ENCODE measurements around the gene MACROH2A2. TPM values are rescaled to one million over a fixed set of nuclear protein-coding genes. Genes with fewer than 3 reads are reported as not detected.

Gene MACROH2A2
- total and polyA plus RNA-seq, 7 experiments from 2014 or later, result 3.1 to 6.0 (median 4.2) TPM

DNA sequence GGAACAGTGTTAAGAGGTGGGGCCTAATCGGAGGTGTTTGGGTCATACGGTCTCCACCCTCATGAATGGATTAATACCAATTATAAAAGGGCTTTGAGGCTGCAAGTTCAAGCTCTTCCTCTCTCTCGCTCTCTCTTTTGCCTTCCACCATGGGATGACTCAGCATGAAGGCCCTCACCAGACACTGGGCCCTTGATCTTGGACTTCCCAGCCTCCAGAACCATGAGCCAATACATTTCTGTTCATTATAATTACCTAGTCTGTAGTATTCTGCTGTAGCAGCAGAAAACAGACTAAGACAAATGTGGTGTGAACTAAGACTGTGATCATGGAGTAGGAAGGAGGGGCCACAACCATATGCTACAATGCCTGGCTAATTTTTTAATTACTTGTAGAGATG lies 72.3 kb downstream of the MACROH2A2 start:
- DNase-seq (no peak), ATAC-seq (no peak)
- Mint-ChIP-seq H3K4me3 (no peak overlapping the region), H3K36me3 (peaks cover 0 to 4% (median 0%) of the 10 kb centered on the region in 5 donors), H3K4me1 (peaks cover 0 to 2% (median 0%) of the 10 kb centered on the region in 7 donors), H3K27ac (no peak overlapping the region), H3K27me3 (no peaks in the 10 kb centered on the region), H3K9me3 (peaks cover 0 to 2% (median 0%) of the 10 kb centered on the region in 11 donors)
- peaks cover 0 to 7% (median 0%) of the 10 kb centered on the region in 3 experiments for H3K36me3 ChIP-seq (ENCODE audit: control insufficient read depth in 2 of 3, insufficient read depth in 3 of 3, low read length in 3 of 3)
- H3K27me3 ChIP-seq (ENCODE audit: control insufficient read depth in 2 of 2, insufficient read depth in 2 of 2, low read length in 2 of 2), result no peaks in the 10 kb centered on the region
- no peak overlapping the region for H3K4me3 ChIP-seq (ENCODE audit: low read length)
- intact Hi-C loops (cut with micrococcal nuclease), result no loop called here
- H3K27ac ChIP-seq (ENCODE audit: low read depth, low read length), result no peak overlapping the region
- no peaks in the 10 kb centered on the region for H3K9me3 ChIP-seq (ENCODE audit: control insufficient read depth in 2 of 3, low read length in 3 of 3)
- H3K4me1 ChIP-seq (ENCODE audit: control insufficient read depth in 2 of 2, insufficient read depth in 2 of 2, low read length in 2 of 2), result no peaks in the 10 kb centered on the region
- ChIA-PET POLR2A (no interaction called here), CTCF (no interaction called here)

DNA sequence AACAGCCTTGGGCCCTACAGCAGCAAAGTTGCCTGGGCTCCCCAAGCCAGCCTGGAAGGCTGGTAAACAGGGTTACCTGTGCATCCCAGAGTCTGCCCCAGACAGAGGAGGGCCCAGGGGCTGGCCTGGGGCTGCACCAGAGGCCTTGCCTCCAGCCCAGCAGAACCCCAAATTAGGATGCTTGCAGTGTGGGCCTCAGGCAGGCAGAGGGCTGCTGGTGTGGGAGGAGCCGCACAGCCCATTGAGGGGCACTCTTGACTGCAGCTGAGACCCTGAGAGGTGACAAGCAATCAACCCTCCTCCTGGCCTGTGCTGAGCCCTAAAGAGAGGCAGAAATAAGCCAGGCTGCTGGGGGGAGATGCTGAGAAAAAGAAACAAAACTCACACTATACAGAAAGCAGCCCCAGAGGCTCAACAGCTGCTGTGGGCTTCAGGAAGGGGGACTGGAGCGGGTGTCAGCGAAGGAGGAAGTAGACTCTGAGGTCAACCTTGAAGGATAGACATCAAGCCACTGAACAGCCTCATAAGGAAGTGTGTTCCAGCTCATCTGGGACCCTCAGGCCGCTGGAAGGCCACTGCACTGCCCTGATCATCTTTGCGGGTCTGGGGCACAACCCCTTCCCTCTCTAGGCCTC lies 73.4 kb downstream of the MACROH2A2 start:
- CTCF ChIA-PET, result interaction anchor here (0.7 kb wide), 1 partner anchor 108 kb away, joined by 4 read pairs; no protein-coding TSS in a partner anchor
- no peak overlapping the region for H3K4me3 Mint-ChIP-seq
- peaks cover 0 to 2% (median 0%) of the 10 kb centered on the region in 11 donors for H3K9me3 Mint-ChIP-seq
- ATAC-seq (peak; percentile 36), DNase-seq (no peak)
- H3K27me3 Mint-ChIP-seq, result no peaks in the 10 kb centered on the region
- POLR2A ChIA-PET, result interaction anchor here (0.6 kb wide), 1 partner anchor 20 kb away, joined by 3 read pairs; the partner anchor contains the start of gene TYSND1
- Histone ChIP-seq H3K27ac (ENCODE audit: low read depth, low read length) (no peak overlapping the region), H3K4me1 (ENCODE audit: control insufficient read depth in 2 of 2, insufficient read depth in 2 of 2, low read length in 2 of 2) (no peaks in the 10 kb centered on the region), H3K36me3 (ENCODE audit: control insufficient read depth in 2 of 3, insufficient read depth in 3 of 3, low read length in 3 of 3) (no peaks in the 10 kb centered on the region), H3K4me3 (ENCODE audit: low read length) (no peak overlapping the region), H3K27me3 (ENCODE audit: control insufficient read depth in 2 of 2, insufficient read depth in 2 of 2, low read length in 2 of 2) (no peaks in the 10 kb centered on the region), H3K9me3 (ENCODE audit: control insufficient read depth in 2 of 3, low read length in 3 of 3) (no peaks in the 10 kb centered on the region)
- intact Hi-C loops (cut with micrococcal nuclease), result no loop called here
- H3K27ac Mint-ChIP-seq, result no peak overlapping the region
- H3K4me1 Mint-ChIP-seq, result peaks cover 0 to 6% (median 2%) of the 10 kb centered on the region in 7 donors
- no peaks in the 10 kb centered on the region for H3K36me3 Mint-ChIP-seq

DNA sequence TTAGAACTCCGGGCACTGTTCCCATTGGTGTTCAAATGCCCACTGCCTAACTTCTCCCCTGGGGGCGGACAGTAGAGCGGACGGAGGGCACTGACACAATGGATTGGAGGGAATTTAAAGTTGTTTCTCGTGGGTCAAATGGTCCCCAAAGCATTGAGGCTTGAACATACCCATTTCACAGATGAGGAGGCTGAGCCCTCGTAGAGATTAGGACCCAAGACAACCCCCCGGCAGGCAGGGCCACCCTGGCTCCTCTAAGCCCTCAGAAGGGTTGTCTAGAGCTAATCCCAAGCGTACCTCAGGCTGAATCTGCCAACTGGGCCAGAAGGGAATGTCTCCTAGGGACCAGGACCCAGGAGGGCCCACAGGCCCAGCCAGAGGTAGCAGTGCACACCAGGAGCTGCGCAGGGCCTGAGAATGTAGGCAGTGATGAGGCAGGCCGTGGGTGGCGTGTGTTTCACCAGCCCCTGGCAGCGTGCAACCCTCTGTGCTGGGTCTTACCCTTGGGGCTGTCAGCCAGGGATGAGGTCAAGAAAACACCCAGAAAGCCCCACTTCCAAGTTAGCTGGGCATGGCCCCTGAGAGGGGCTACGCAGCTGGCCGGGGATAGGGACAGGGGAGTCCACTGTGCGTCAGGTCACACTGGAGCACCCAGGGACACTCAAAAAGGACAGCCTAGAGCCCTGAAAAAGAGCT lies 74.2 kb downstream of the MACROH2A2 start:
- CTCF ChIA-PET, result no interaction called here
- H3K4me1 ChIP-seq (ENCODE audit: control insufficient read depth in 2 of 2, insufficient read depth in 2 of 2, low read length in 2 of 2), result peaks cover 2% of the 10 kb centered on the region in 2 donors
- no peaks in the 10 kb centered on the region for H3K36me3 Mint-ChIP-seq
- H3K4me3 Mint-ChIP-seq, result peak overlapping the region in 1 of 10 donors; percentile 48
- H3K36me3 ChIP-seq (ENCODE audit: control insufficient read depth in 2 of 3, insufficient read depth in 3 of 3, low read length in 3 of 3), result no peaks in the 10 kb centered on the region
- H3K9me3 ChIP-seq (ENCODE audit: control insufficient read depth in 2 of 3, low read length in 3 of 3), result no peaks in the 10 kb centered on the region
- no peak for DNase-seq
- no peak overlapping the region for H3K27ac Mint-ChIP-seq
- no peak overlapping the region for H3K27ac ChIP-seq (ENCODE audit: low read depth, low read length)
- H3K4me3 ChIP-seq (ENCODE audit: low read length), result no peak overlapping the region
- peaks cover 0 to 14% (median 5%) of the 10 kb centered on the region in 7 donors for H3K4me1 Mint-ChIP-seq
- POLR2A ChIA-PET, result interaction anchor here (0.5 kb wide), 1 partner anchor 18 kb away, joined by 3 read pairs; no protein-coding TSS in a partner anchor
- no peaks in the 10 kb centered on the region for H3K27me3 ChIP-seq (ENCODE audit: control insufficient read depth in 2 of 2, insufficient read depth in 2 of 2, low read length in 2 of 2)
- intact Hi-C loops (cut with micrococcal nuclease), result no loop called here
- H3K9me3 Mint-ChIP-seq, result peaks cover 0 to 2% (median 0%) of the 10 kb centered on the region in 11 donors
- H3K27me3 Mint-ChIP-seq, result peaks cover 0 to under 1% (median 0%) of the 10 kb centered on the region in 5 donors
- no peak for ATAC-seq

DNA sequence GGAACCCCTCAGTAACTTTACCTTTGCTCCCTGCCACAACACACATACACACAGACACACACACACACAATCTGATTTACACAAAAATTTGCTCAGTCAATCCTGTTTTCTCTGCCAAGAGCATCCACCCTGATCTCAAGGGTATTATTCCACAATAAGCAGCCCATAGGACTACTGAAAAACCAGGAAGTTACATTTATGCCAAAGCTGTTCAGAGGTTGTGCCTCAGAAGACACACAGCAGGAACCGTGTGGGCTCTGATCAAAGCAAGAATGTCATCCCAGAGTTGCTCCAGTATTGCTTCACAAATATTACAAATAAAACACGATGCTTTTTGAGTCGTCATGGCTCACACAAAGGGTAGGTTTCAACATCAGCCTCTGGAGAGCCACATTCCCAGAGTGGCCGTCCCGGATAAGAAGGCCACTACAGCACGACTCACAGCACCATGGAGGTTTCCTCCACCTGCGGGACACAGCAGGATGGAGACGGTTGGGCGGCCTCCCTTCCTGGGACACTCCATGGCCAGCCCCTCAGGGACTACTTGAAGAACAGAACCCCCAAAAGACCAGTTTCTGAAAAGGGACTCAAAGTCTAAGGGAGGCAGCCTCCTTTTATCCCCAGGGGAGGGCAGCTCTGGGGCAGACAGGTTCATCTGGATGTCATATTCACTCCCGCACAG lies 78.4 kb downstream of the MACROH2A2 start:
- Histone ChIP-seq H3K27ac (ENCODE audit: low read depth, low read length) (no peak overlapping the region), H3K27me3 (ENCODE audit: control insufficient read depth in 2 of 2, insufficient read depth in 2 of 2, low read length in 2 of 2) (no peaks in the 10 kb centered on the region), H3K9me3 (ENCODE audit: control insufficient read depth in 2 of 3, low read length in 3 of 3) (no peaks in the 10 kb centered on the region), H3K4me3 (ENCODE audit: low read length) (no peak overlapping the region), H3K36me3 (ENCODE audit: control insufficient read depth in 2 of 3, insufficient read depth in 3 of 3, low read length in 3 of 3) (no peaks in the 10 kb centered on the region), H3K4me1 (ENCODE audit: control insufficient read depth in 2 of 2, insufficient read depth in 2 of 2, low read length in 2 of 2) (peaks cover 6 to 7% of the 10 kb centered on the region in 2 donors)
- Mint-ChIP-seq H3K9me3 (no peaks in the 10 kb centered on the region), H3K27ac (peak overlapping the region in 1 of 9 donors; percentile 24), H3K4me3 (peak overlapping the region in 8 of 10 donors; percentile 13 to 94 (median 32)), H3K27me3 (peaks cover 0 to 8% (median 0%) of the 10 kb centered on the region in 5 donors), H3K4me1 (peaks cover 7 to 27% (median 20%) of the 10 kb centered on the region in 7 donors), H3K36me3 (peaks cover 0 to 5% (median 0%) of the 10 kb centered on the region in 5 donors)
- ATAC-seq, result no peak
- ChIA-PET CTCF (interaction anchor here (2.0 kb wide), 1 partner anchor 13 kb away, joined by 6 read pairs; no protein-coding TSS in a partner anchor), POLR2A (no interaction called here)
- DNase-seq, result no peak
- intact Hi-C loops (cut with micrococcal nuclease), result no loop called here

DNA sequence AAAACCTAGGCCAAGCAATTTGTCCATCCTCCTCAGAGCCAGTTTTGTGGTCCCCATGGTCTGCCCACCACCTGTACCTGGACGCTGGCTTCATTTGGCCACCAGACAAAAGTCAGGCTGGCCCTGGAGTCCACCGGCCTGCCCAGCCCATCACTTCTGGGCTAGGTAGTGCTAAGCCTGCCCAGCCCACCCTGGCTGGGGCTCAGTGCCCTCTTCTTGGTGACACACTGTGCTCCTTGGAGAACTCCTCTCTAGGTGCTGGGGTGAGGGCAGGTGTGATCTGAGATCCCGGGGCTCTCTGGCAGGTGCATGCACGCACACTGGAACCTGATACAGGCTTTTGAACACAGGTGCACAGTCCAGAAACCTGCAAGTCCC lies 78.9 kb downstream of the MACROH2A2 start:
- Mint-ChIP-seq H3K36me3 (peaks cover 0 to 5% (median under 1%) of the 10 kb centered on the region in 5 donors), H3K27ac (peak overlapping the region in 4 of 9 donors; percentile 29 to 88 (median 66))

More for the DNA sequence above, 78.9 kb downstream of the MACROH2A2 start:
- ATAC-seq (no peak), DNase-seq (no peak)
- ChIA-PET CTCF (no interaction called here), POLR2A (no interaction called here)
- H3K27me3 Mint-ChIP-seq, result peaks cover 0 to 8% (median 0%) of the 10 kb centered on the region in 5 donors
- Histone ChIP-seq H3K36me3 (ENCODE audit: control insufficient read depth in 2 of 3, insufficient read depth in 3 of 3, low read length in 3 of 3) (no peaks in the 10 kb centered on the region), H3K27ac (ENCODE audit: low read depth, low read length) (no peak overlapping the region), H3K4me3 (ENCODE audit: low read length) (no peak overlapping the region), H3K4me1 (ENCODE audit: control insufficient read depth in 2 of 2, insufficient read depth in 2 of 2, low read length in 2 of 2) (peaks cover 6 to 7% of the 10 kb centered on the region in 2 donors), H3K9me3 (ENCODE audit: control insufficient read depth in 2 of 3, low read length in 3 of 3) (no peaks in the 10 kb centered on the region), H3K27me3 (ENCODE audit: control insufficient read depth in 2 of 2, insufficient read depth in 2 of 2, low read length in 2 of 2) (no peaks in the 10 kb centered on the region)
- peaks cover 7 to 27% (median 20%) of the 10 kb centered on the region in 7 donors for H3K4me1 Mint-ChIP-seq
- no peaks in the 10 kb centered on the region for H3K9me3 Mint-ChIP-seq
- intact Hi-C loops (cut with micrococcal nuclease), result no loop called here
- peak overlapping the region; percentile 65 to 94 (median 82) for H3K4me3 Mint-ChIP-seq
